Middle frontal gyrus (tissue), 1 donor: ENCODE data around the gene ARSA.
"Not testable (repeated sequence)": the region's sequence is repeated elsewhere in the genome, so short reads cannot be mapped to it uniquely, and the experiment has no call there.

Experiments
- DNase-seq: peaks from one replicate; pipeline ENCODE4 v3.0.0-alpha.2; 2015; ENCODE audit warnings: low spot score; ENCODE audit errors: extremely low spot score

Gene ARSA

GRCh38 chr22:50624347-50625130 is 3.4 kb downstream of the ARSA start:
- no peak for DNase-seq

GRCh38 chr22:50622723-50623327 is 5.1 kb downstream of the ARSA start:
- no peak for DNase-seq

- DNase-seq, result no peak
Observed at GRCh38 chr22:50621948-50622722, 5.8 kb downstream of the ARSA start.

GRCh38 chr22:50621356-50621880 is 6.5 kb downstream of the ARSA start:
- DNase-seq, result no peak

GRCh38 chr22:50620593-50621355 is 7.2 kb downstream of the ARSA start:
- DNase-seq, result no peak

GRCh38 chr22:50614296-50614695 is 13.7 kb downstream of the ARSA start:
- not testable (repeated sequence) for DNase-seq

- no peak for DNase-seq
Observed at GRCh38 chr22:50613291-50613981, 14.5 kb downstream of the ARSA start.

GRCh38 chr22:50612528-50613221 is 15.3 kb downstream of the ARSA start:
- DNase-seq, result no peak

GRCh38 chr22:50612168-50612527 is 15.8 kb downstream of the ARSA start:
- DNase-seq, result no peak

- no peak for DNase-seq
Observed at GRCh38 chr22:50611341-50612060, 16.5 kb downstream of the ARSA start.

GRCh38 chr22:50610581-50610980 is 17.4 kb downstream of the ARSA start:
- DNase-seq, result no peak

- no peak for DNase-seq
Observed at GRCh38 chr22:50610041-50610451, 17.9 kb downstream of the ARSA start.

- no peak for DNase-seq
Observed at GRCh38 chr22:50609599-50609998, 18.4 kb downstream of the ARSA start.

- DNase-seq, result no peak
Observed at GRCh38 chr22:50608996-50609395, 19.0 kb downstream of the ARSA start.

- not testable (repeated sequence) for DNase-seq
Observed at GRCh38 chr22:50608058-50608840, 19.7 kb downstream of the ARSA start.

GRCh38 chr22:50607659-50608020 is 20.3 kb downstream of the ARSA start:
- no peak for DNase-seq

- no peak for DNase-seq
Observed at GRCh38 chr22:50606946-50607658, 20.9 kb downstream of the ARSA start.
